ENCODE results near the gene OTOF. TPM values are rescaled to one million over a fixed set of nuclear protein-coding genes. Genes with fewer than 3 reads are reported as not detected.

Gene OTOF
- polyA plus RNA-seq, 2 of the 4 experiments (the other 2 are of a cell fraction): 0.05 to 0.22 TPM

GRCh38 chr2:26457695-26458364, 20.1 kb downstream of the OTOF start (continued):
- TF ChIP-seq JUN (IDR thresholded peaks at IDR 0.05): no peak
- TF ChIP-seq BCL3 (IDR thresholded peaks at IDR 0.05): no peak
- no peak for TF ChIP-seq RAD21 (conservative IDR thresholded peaks at IDR 0.05 in 1 of 2, IDR thresholded peaks at IDR 0.05 in 1 of 2)
- no peak for TF ChIP-seq RFX5 (IDR thresholded peaks at IDR 0.05)

- CTCF ChIA-PET: interaction anchor here (1.0 to 3.9 kb wide), 8 partner anchors 10 to 127 kb away, joined by 3 to 17 read pairs (median 4); partner anchors contain the start of gene SELENOI
- no peak; a peak in 1 of 6 replicates for ATAC-seq
These were observed 20.7 kb downstream of the OTOF start for GRCh38 chr2:26457251-26457666.

GRCh38 chr2:26456440-26457250, 21.3 kb downstream of the OTOF start:
- Histone ChIP-seq H3K4me1 (peaks cover 11% of the 10 kb centered on the region), H3K27ac (peak overlapping the region; percentile 55 to 73), H3K9me3 (no peaks in the 10 kb centered on the region), H3K4me2 (peak overlapping the region; percentile 55), H3K4me3 (no peak overlapping the region)
- WGBS (ENCODE audit: missing lambda C conversion rate): 73% methylated on average over 10 of the region's 10 CpGs
- peak; percentile 30 to 70; a peak in 3 of 6 replicates for ATAC-seq
- ChIA-PET POLR2A (no interaction called here), CTCF (interaction anchor here (1.0 to 3.9 kb wide), 10 partner anchors 11 to 121 kb away, joined by 3 to 17 read pairs (median 4); partner anchors contain the start of gene SELENOI)
- peak in 1 of 2 experiments; percentile 43 for DNase-seq (ENCODE audit: low read depth in 1 of 2, low spot score in 1 of 2)
- FAIRE-seq: no peak
- no peak for TF ChIP-seq E2F6 (IDR thresholded peaks at IDR 0.05; ENCODE audit: borderline replicate concordance, low read depth)
- TF ChIP-seq FOSL2 (IDR thresholded peaks at IDR 0.05): no peak
- peak; percentile 35; the same call in 1 of the 2 replicates for TF ChIP-seq FOSL2 (CRISPR knock-in tag; IDR thresholded peaks at IDR 0.05)

More at GRCh38 chr2:26457251-26457666, 20.7 kb downstream of the OTOF start:
- FAIRE-seq: no peak
- H3K4me2 ChIP-seq: no peak overlapping the region; the same call in 2 of the 3 replicates
- peaks cover 14% of the 10 kb centered on the region for H3K4me1 ChIP-seq
- H3K9me3 ChIP-seq: no peaks in the 10 kb centered on the region
- TF ChIP-seq RARB (CRISPR knock-in tag; IDR thresholded peaks at IDR 0.05): no peak
- TF ChIP-seq ATOH8 (CRISPR knock-in tag; IDR thresholded peaks at IDR 0.05; ENCODE audit: low read depth): no peak
- TF ChIP-seq RAD21 (conservative IDR thresholded peaks at IDR 0.05 in 1 of 2, IDR thresholded peaks at IDR 0.05 in 1 of 2): no peak
- TF ChIP-seq PBX3 (IDR thresholded peaks at IDR 0.05): no peak
- no peak for TF ChIP-seq ZSCAN20 (CRISPR knock-in tag; IDR thresholded peaks at IDR 0.05)
- H3K4me3 ChIP-seq: no peak overlapping the region
- POLR2A ChIA-PET: no interaction called here
- whole genome bisulfite sequencing (ENCODE audit: missing lambda C conversion rate): 75% methylated on average over 11 of the region's 11 CpGs
- no peak for DNase-seq (ENCODE audit: low read depth in 1 of 2, low spot score in 1 of 2)
- peak overlapping the region; percentile 55 to 73; a peak in 5 of 6 replicates for H3K27ac ChIP-seq

- ChIA-PET POLR2A (no interaction called here), CTCF (interaction anchor here (1.1 to 3.9 kb wide), 8 partner anchors 11 to 122 kb away, joined by 3 to 17 read pairs (median 4); no protein-coding TSS in a partner anchor)
- WGBS (ENCODE audit: missing lambda C conversion rate): 85% methylated on average over 17 of the region's 18 CpGs
- ATAC-seq (no peak), FAIRE-seq (no peak), DNase-seq (ENCODE audit: low read depth in 1 of 2, low spot score in 1 of 2) (no peak)
- Histone ChIP-seq H3K4me1 (peaks cover 11% of the 10 kb centered on the region), H3K4me3 (no peak overlapping the region), H3K9me3 (no peaks in the 10 kb centered on the region), H3K27ac (peak overlapping the region in 1 of 2 experiments; percentile 73; a peak in 2 of 6 replicates), H3K4me2 (peak overlapping the region; percentile 55; the same call in 2 of the 3 replicates)
- TF ChIP-seq EP300 (IDR thresholded peaks at IDR 0.05) (no peak), SREBF2 (IDR thresholded peaks at IDR 0.05) (no peak), TP53 (CRISPR knock-in tag; IDR thresholded peaks at IDR 0.05) (no peak), RAD21 (conservative IDR thresholded peaks at IDR 0.05 in 1 of 2, IDR thresholded peaks at IDR 0.05 in 1 of 2) (no peak), POLR2A (IDR thresholded peaks at IDR 0.05; ENCODE audit: low read length) (no peak), NPAS2 (CRISPR knock-in tag; IDR thresholded peaks at IDR 0.05; ENCODE audit: borderline replicate concordance) (no peak), FOSB (CRISPR knock-in tag; IDR thresholded peaks at IDR 0.05) (no peak), RFX5 (IDR thresholded peaks at IDR 0.05) (no peak), CBX8 (IDR thresholded peaks at IDR 0.05) (no peak)
These were observed 22.1 kb downstream of the OTOF start for GRCh38 chr2:26455670-26456439.

All from A549 (cell line).